NCI-H774 (cell line): ENCODE measurements around the gene CHD6.

Experiments
- DNase-seq: peaks from one replicate; lab custom pipeline; 2025; lab: John Stamatoyannopoulos, UW

The CHD6 gene

GRCh38 chr20:41428285-41428684 is 189.9 kb downstream of the CHD6 start:
- no peak for DNase-seq

GRCh38 chr20:41427833-41428232 is 190.3 kb downstream of the CHD6 start:
- no peak for DNase-seq

GRCh38 chr20:41426976-41427375 is 191.2 kb downstream of the CHD6 start:
- no peak for DNase-seq

- DNase-seq, result no peak
These were observed 191.9 kb downstream of the CHD6 start for GRCh38 chr20:41426086-41426830.

- DNase-seq, result no peak
These were observed 192.8 kb downstream of the CHD6 start for GRCh38 chr20:41425180-41425884.

- no peak for DNase-seq
These were observed 193.6 kb downstream of the CHD6 start for GRCh38 chr20:41424546-41424945.

- no peak for DNase-seq
These were observed 194.2 kb downstream of the CHD6 start for GRCh38 chr20:41424011-41424410.

GRCh38 chr20:41422953-41423352 is 195.2 kb downstream of the CHD6 start:
- DNase-seq, result no peak

GRCh38 chr20:41418739-41419293 is 199.4 kb downstream of the CHD6 start:
- no peak for DNase-seq

GRCh38 chr20:41418031-41418430 is 200.1 kb downstream of the CHD6 start:
- no peak for DNase-seq

GRCh38 chr20:41415191-41415590 is 203.0 kb downstream of the CHD6 start:
- no peak for DNase-seq

- DNase-seq, result no peak
These were observed 205.0 kb downstream of the CHD6 start for GRCh38 chr20:41413169-41413568.

- no peak for DNase-seq
These were observed 205.7 kb downstream of the CHD6 start for GRCh38 chr20:41412324-41413120.

GRCh38 chr20:41411391-41411847 is 206.8 kb downstream of the CHD6 start:
- no peak for DNase-seq

GRCh38 chr20:41408986-41409385 is 209.2 kb downstream of the CHD6 start:
- DNase-seq, result no peak

- DNase-seq, result no peak
These were observed 209.9 kb downstream of the CHD6 start for GRCh38 chr20:41408156-41408794.

GRCh38 chr20:41407607-41408006 is 210.6 kb downstream of the CHD6 start:
- DNase-seq, result no peak

GRCh38 chr20:41406896-41407444 is 211.2 kb downstream of the CHD6 start:
- no peak for DNase-seq

GRCh38 chr20:41406353-41406752 is 211.8 kb downstream of the CHD6 start:
- DNase-seq, result no peak

GRCh38 chr20:41405436-41405835 is 212.7 kb downstream of the CHD6 start:
- DNase-seq, result no peak

GRCh38 chr20:41403604-41404003 is 214.6 kb downstream of the CHD6 start:
- DNase-seq, result no peak

GRCh38 chr20:41398408-41398807 is 219.8 kb downstream of the CHD6 start:
- DNase-seq, result no peak
